Subcutaneous abdominal adipose tissue (tissue), 5 donors: ENCODE data around the gene TRAF6.
"Not testable (repeated sequence)": the region's sequence is repeated elsewhere in the genome, so short reads cannot be mapped to it uniquely, and the experiment has no call there.

ENCODE experiments used
- H3K27ac ChIP-seq: one replicate; pipeline ENCODE4 v1.7.0; 2013; ENCODE audit warnings: low read depth, mild to moderate bottlenecking, inconsistent platforms, low read length, moderate library complexity
- H3K27me3 ChIP-seq, 5 donors: one replicate each; pipeline ENCODE4 v1.7.0; 2013; ENCODE audit warnings: low read length in 5 of 5, inconsistent platforms in 1 of 5; ENCODE audit not compliant: control insufficient read depth in 5 of 5, insufficient read depth in 4 of 5
- H3K36me3 ChIP-seq, 5 donors: one replicate each; pipeline ENCODE4 v1.7.0; 2013; ENCODE audit warnings: low read length in 5 of 5; ENCODE audit not compliant: control insufficient read depth in 5 of 5, insufficient read depth in 5 of 5
- H3K4me1 ChIP-seq, 5 donors: one replicate each; pipeline ENCODE4 v1.7.0; 2013; ENCODE audit warnings: low read length in 5 of 5, mild to moderate bottlenecking in 3 of 5, moderate library complexity in 1 of 5; ENCODE audit not compliant: control insufficient read depth in 5 of 5, insufficient read depth in 5 of 5
- H3K4me3 ChIP-seq, 5 donors: one replicate each; pipeline ENCODE4 v1.7.0; 2013; ENCODE audit warnings: low read length in 5 of 5, low read depth in 1 of 5
- H3K9ac ChIP-seq, 5 donors: one replicate each; pipeline ENCODE4 v1.7.0; 2013; ENCODE audit warnings: low read length in 5 of 5, mild to moderate bottlenecking in 4 of 5, moderate library complexity in 3 of 5
- H3K9me3 ChIP-seq, 5 donors: one replicate each; pipeline ENCODE4 v1.7.0; 2013; ENCODE audit warnings: low read length in 5 of 5; ENCODE audit not compliant: control insufficient read depth in 5 of 5
- donor health status: healthy.
- donor health status: healthy.
- donor health status: healthy.
- donor health status: healthy.
- donor health status: healthy.

The TRAF6 gene

DNA sequence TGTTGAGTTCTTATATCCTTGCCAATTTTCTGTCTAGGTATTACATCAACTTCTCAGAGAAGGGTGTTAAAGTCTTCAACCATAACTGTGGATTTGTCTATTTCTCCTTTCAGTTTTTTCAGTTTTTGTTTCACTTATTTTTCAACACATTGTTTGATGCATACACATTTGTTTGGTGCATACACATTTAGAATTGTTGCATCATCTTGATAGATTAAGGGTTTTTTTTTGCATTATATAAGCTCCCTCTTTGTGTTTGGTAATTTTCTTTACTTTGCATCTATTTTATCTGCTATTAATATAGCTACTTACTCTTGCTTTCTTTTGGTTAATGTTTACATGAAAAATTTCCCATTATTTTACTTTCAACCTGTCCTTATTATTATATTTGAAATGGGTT, 20.8 kb upstream of the TRAF6 start:
- Histone ChIP-seq H3K4me3 (no peak overlapping the region), H3K9ac (no peak overlapping the region), H3K9me3 (no peaks in the 10 kb centered on the region), H3K36me3 (no peaks in the 10 kb centered on the region), H3K27me3 (no peaks in the 10 kb centered on the region), H3K4me1 (peaks cover 0 to 4% (median 0%) of the 10 kb centered on the region in 5 donors), H3K27ac (no peak overlapping the region)

GRCh38 chr11:36513965-36514364, 3.9 kb upstream of the TRAF6 start:
- Histone ChIP-seq H3K27me3 (no peaks in the 10 kb centered on the region), H3K27ac (no peak overlapping the region), H3K9me3 (peaks cover 2 to 7% (median 5%) of the 10 kb centered on the region in 5 donors), H3K36me3 (no peaks in the 10 kb centered on the region), H3K4me3 (no peak overlapping the region), H3K9ac (no peak overlapping the region), H3K4me1 (peaks cover 0 to 15% (median 8%) of the 10 kb centered on the region in 5 donors)

GRCh38 chr11:36512016-36512415, 1.9 kb upstream of the TRAF6 start:
- peaks cover 2 to 7% (median 5%) of the 10 kb centered on the region in 5 donors for H3K9me3 ChIP-seq
- H3K4me1 ChIP-seq, result peaks cover 0 to 27% (median 21%) of the 10 kb centered on the region in 5 donors
- H3K27me3 ChIP-seq, result no peaks in the 10 kb centered on the region
- no peak overlapping the region for H3K4me3 ChIP-seq
- H3K27ac ChIP-seq, result no peak overlapping the region
- no peak overlapping the region for H3K9ac ChIP-seq
- no peaks in the 10 kb centered on the region for H3K36me3 ChIP-seq

DNA sequence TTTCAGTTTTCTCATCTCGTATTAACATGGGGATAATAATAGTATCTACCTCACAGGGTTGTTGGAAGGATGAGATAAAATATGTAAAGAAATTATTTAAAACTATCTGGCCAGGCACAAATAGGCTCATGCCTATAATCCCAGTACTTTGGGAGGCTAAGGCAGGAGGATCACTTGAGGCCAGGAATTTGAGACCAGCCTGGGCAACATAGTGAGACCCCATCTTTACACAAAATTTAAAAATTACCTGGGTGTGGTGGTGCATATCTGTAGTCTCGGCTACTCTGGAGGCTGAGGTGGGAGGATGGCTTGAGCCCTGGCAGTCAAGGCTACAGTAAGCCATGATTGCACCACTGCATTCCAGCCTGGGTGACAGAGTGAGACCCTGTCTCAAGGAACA, 990 bp upstream of the TRAF6 start:
- H3K9me3 ChIP-seq, H3K27me3 ChIP-seq, H3K27ac ChIP-seq, H3K36me3 ChIP-seq: not testable (repeated sequence)
- peak overlapping the region; percentile 75 to 99 (median 97) for H3K4me3 ChIP-seq
- peak overlapping the region in 2 of 5 donors; percentile 94 to 98 for H3K9ac ChIP-seq
- H3K4me1 ChIP-seq, result peaks cover 0 to 27% (median 21%) of the 10 kb centered on the region in 5 donors

DNA sequence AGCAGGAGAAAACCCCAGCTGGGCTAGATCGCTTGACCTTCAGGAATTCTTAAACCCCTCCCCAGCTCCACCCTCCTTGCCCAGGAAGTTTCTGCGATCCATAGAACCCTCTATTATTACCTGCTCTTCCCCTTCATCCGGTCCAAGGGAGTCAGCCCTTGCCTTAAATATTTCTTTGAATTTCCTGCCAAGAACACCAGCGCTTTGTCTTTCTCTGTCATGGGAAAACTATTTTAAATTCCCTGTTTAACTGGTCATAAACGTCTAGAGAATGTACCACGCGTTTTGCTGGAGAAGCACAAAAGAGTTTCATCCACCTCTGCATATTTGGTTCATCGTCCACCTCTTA, 496 bp upstream of the TRAF6 start:
- peaks cover 0 to 29% (median 21%) of the 10 kb centered on the region in 5 donors for H3K4me1 ChIP-seq
- no peaks in the 10 kb centered on the region for H3K27me3 ChIP-seq
- peak overlapping the region; percentile 58 to 100 (median 98) for H3K9ac ChIP-seq
- H3K36me3 ChIP-seq, result no peaks in the 10 kb centered on the region
- H3K4me3 ChIP-seq, result peak overlapping the region; percentile 75 to 99 (median 97)
- H3K9me3 ChIP-seq, result peaks cover 2 to 7% (median 5%) of the 10 kb centered on the region in 5 donors
- peak overlapping the region; percentile 95 for H3K27ac ChIP-seq

- peak overlapping the region; percentile 86 to 99 (median 97) for H3K4me3 ChIP-seq
- no peaks in the 10 kb centered on the region for H3K27me3 ChIP-seq
- no peaks in the 10 kb centered on the region for H3K36me3 ChIP-seq
- H3K9ac ChIP-seq, result peak overlapping the region; percentile 94 to 100 (median 98)
- H3K9me3 ChIP-seq, result peaks cover 2 to 6% (median 5%) of the 10 kb centered on the region in 5 donors
- peak overlapping the region; percentile 95 for H3K27ac ChIP-seq
- H3K4me1 ChIP-seq, result peaks cover 0 to 30% (median 21%) of the 10 kb centered on the region in 5 donors
Measured at GRCh38 chr11:36509201-36509639, 852 bp downstream of the TRAF6 start.

DNA sequence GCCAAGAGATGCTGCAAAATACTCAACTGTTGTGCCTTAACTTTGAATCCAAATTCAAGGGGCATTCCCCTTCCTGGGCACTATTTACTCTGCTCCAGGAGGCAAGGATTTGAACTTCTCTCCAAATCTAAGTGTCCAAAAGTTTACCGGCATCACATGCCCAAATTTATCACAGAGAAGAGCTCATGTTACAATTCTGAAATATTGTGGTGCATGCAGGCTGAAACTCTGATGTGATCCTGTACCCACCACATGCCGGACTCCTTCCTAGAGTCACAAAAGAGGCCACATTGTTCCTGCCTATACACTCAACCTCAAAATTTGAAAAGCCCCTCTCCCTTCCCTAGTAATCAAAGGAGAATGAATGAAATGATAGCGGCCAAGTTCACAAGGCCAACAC, 1.3 kb downstream of the TRAF6 start:
- Histone ChIP-seq H3K9ac (peak overlapping the region; percentile 94 to 100 (median 98)), H3K27me3 (no peaks in the 10 kb centered on the region), H3K9me3 (peaks cover 0 to 2% (median under 1%) of the 10 kb centered on the region in 5 donors), H3K4me3 (peak overlapping the region; percentile 86 to 99 (median 97)), H3K36me3 (peaks cover 0 to 3% (median 0%) of the 10 kb centered on the region in 5 donors), H3K4me1 (peaks cover 0 to 30% (median 21%) of the 10 kb centered on the region in 5 donors), H3K27ac (peak overlapping the region; percentile 95)

DNA sequence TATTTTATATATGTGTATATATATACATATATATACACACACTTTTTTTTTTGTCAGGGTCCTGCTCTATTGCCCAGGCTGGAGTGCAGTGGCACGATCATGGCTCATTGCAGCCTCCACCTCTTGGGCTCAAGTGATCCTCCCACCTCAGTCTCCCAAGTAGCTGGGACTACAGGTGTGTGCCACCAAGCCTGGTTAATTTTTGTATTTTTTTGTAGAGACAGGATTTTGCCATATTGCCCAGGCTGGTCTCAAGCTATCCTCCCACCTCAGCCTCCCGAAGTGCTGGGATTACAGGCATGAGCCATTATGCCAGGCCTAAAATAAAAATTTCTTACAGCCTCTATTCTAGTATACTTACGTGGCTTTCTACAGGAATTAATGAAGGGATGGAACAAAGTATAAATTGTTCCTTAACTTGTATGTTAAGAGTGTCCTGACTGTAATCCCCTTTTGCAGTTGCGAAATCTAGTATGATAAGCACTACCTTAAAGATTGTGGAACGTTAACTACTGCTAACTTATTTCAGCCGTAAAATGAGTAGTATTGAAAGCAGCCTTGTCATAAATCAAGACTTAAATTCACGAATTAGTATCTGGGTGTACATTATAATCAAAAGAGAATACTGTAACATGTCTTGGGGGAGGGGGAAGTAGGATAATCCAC, 2.1 kb downstream of the TRAF6 start:
- no peaks in the 10 kb centered on the region for H3K27me3 ChIP-seq
- peaks cover 0 to 3% (median 0%) of the 10 kb centered on the region in 5 donors for H3K36me3 ChIP-seq
- H3K4me1 ChIP-seq, result peaks cover 0 to 32% (median 26%) of the 10 kb centered on the region in 5 donors
- peak overlapping the region; percentile 95 for H3K27ac ChIP-seq
- peak overlapping the region in 2 of 5 donors; percentile 39 to 98 for H3K9ac ChIP-seq
- no peaks in the 10 kb centered on the region for H3K9me3 ChIP-seq
- H3K4me3 ChIP-seq, result peak overlapping the region in 3 of 5 donors; percentile 26 to 99 (median 92)

DNA sequence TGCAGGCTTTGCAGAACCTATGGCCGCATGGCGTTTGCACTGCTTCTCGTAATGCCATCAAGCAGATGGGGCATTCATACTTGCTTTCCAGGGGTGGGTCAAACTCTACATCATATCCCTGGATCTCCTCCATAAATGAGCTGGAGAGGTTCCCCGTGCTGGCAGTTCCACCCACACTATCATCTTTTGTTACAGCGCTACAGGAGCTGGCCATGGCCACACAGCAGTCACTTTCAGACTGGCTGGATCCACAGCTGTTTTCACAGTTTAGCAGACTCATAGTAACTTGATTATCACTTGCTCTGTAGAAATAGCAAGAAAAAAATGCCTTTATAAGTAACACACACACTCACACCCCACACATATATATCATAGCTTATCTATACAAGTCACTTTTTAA, 8.8 kb downstream of the TRAF6 start:
- peaks cover 30 to 45% (median 39%) of the 10 kb centered on the region in 5 donors for H3K36me3 ChIP-seq
- peaks cover 0 to 9% (median 9%) of the 10 kb centered on the region in 5 donors for H3K4me1 ChIP-seq
- H3K27ac ChIP-seq, result no peak overlapping the region
- no peak overlapping the region for H3K9ac ChIP-seq
- no peak overlapping the region for H3K4me3 ChIP-seq
- no peaks in the 10 kb centered on the region for H3K27me3 ChIP-seq
- H3K9me3 ChIP-seq, result no peaks in the 10 kb centered on the region

- Histone ChIP-seq H3K9me3 (no peaks in the 10 kb centered on the region), H3K27me3 (no peaks in the 10 kb centered on the region), H3K4me1 (peaks cover 0 to 9% (median 5%) of the 10 kb centered on the region in 5 donors), H3K27ac (no peak overlapping the region), H3K36me3 (peaks cover 32 to 52% (median 44%) of the 10 kb centered on the region in 5 donors), H3K4me3 (no peak overlapping the region), H3K9ac (no peak overlapping the region)
Measured at GRCh38 chr11:36500315-36500721, 9.8 kb downstream of the TRAF6 start.
